Esophagus squamous epithelium (tissue), 5 donors: ENCODE data around the gene TMEM123. TPM values are rescaled to one million over a fixed set of nuclear protein-coding genes. Genes with fewer than 3 reads are reported as not detected.
A peak's percentile ranks its signal among the peaks of the same experiment; 100 is the strongest.

ENCODE experiments used
- DNase-seq: peaks from one replicate; lab custom pipeline; 2025; lab: John Stamatoyannopoulos, UW
- H3K27ac ChIP-seq, 4 donors: fragments of 200-600 bp; sonication (generic); one replicate each; pipeline ENCODE4 v1.5.1; 2016 to 2019; ENCODE audit warnings: mild to moderate bottlenecking in 1 of 4
- H3K27me3 ChIP-seq, 4 donors: fragments of 200-600 bp; sonication (generic); 1 replicate in 3 of 4; 2 replicates in 1 of 4; pipeline versions ENCODE4 v1.5.1 to v1.6.0; 2017 to 2021; ENCODE audit warnings: antibody characterized with exemption in 1 of 4
- H3K36me3 ChIP-seq, 3 donors: fragments of 200-600 bp; sonication (generic); one replicate each; pipeline ENCODE4 v1.5.1; 2016 to 2019
- H3K4me1 ChIP-seq, 3 donors: fragments of 200-600 bp; sonication (generic); one replicate each; pipeline ENCODE4 v1.5.1; 2017 to 2019
- H3K4me3 ChIP-seq, 4 donors: fragments of 200-600 bp; sonication (generic); 1 replicate in 3 of 4; 2 replicates in 1 of 4; pipeline ENCODE4 v1.5.1; 2016 to 2019; ENCODE audit warnings: mild to moderate bottlenecking in 2 of 4, moderate library complexity in 1 of 4
- H3K9me3 ChIP-seq, 3 donors: fragments of 200-600 bp; sonication (generic); one replicate each; pipeline ENCODE4 v1.5.1; 2016 to 2019
- POLR2A ChIP-seq, 4 donors: fragments of 450-650 bp; IDR thresholded peaks; one replicate each; pipeline ENCODE4 v1.6.1; 2017; ENCODE audit warnings: antibody characterized with exemption in 4 of 4, mild to moderate bottlenecking in 4 of 4, moderate library complexity in 3 of 4
- WGBS, 2 donors: methylation state at CpG; one replicate each; pipeline ENCODE4 v1.1.5; 2018; 5-methylcytosine and 5-hydroxymethylcytosine counted together
- intact Hi-C: fragments of 100-400 bp; cut with DNase I; formaldehyde crosslinking; loops from one replicate; pipeline ENCODE4 v1.15.0; 2022
- total RNA-seq, 4 donors: library from RNA; depleted of rRNA; stranded (reverse); fragments of >200 nt; gene quantifications; one replicate each; pipeline ENCODE4 v1.1.0, GENCODE V29; 2016
- TF ChIP-seq, protein P1 (sequence below), 6 experiments: fragments of 450-650 bp in 4 of 6; fragments of 200-600 bp in 2 of 6; sonication (generic) in 2 of 6; IDR thresholded peaks; one replicate each; pipeline ENCODE4 v1.5.1; 2016 to 2019; ENCODE audit warnings: antibody characterized with exemption in 6 of 6, mild to moderate bottlenecking in 4 of 6, moderate library complexity in 4 of 6
- donor health status: DM: yes; HTN: yes; CAD: no.

The TMEM123 gene
- total RNA-seq, 4 donors from 2014 or later = 53.2 to 152 (median 128) TPM

GRCh38 chr11:102431404-102431803 is 21.2 kb downstream of the TMEM123 start:
- TF ChIP-seq, protein P1, sequence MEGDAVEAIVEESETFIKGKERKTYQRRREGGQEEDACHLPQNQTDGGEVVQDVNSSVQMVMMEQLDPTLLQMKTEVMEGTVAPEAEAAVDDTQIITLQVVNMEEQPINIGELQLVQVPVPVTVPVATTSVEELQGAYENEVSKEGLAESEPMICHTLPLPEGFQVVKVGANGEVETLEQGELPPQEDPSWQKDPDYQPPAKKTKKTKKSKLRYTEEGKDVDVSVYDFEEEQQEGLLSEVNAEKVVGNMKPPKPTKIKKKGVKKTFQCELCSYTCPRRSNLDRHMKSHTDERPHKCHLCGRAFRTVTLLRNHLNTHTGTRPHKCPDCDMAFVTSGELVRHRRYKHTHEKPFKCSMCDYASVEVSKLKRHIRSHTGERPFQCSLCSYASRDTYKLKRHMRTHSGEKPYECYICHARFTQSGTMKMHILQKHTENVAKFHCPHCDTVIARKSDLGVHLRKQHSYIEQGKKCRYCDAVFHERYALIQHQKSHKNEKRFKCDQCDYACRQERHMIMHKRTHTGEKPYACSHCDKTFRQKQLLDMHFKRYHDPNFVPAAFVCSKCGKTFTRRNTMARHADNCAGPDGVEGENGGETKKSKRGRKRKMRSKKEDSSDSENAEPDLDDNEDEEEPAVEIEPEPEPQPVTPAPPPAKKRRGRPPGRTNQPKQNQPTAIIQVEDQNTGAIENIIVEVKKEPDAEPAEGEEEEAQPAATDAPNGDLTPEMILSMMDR (IDR thresholded peaks at IDR 0.05) = no peak
- TF ChIP-seq POLR2A (IDR thresholded peaks at IDR 0.05) = no peak
- H3K4me3 ChIP-seq = no peak overlapping the region
- intact Hi-C loops = no loop called here
- H3K27me3 ChIP-seq = no peaks in the 10 kb centered on the region
- DNase-seq = no peak
- H3K27ac ChIP-seq = no peak overlapping the region
- WGBS, 2 donors = 91 to 94% methylated on average over 2 of the region's 2 CpGs
- H3K4me1 ChIP-seq = peaks cover 0 to 22% (median 13%) of the 10 kb centered on the region in 3 donors
- H3K9me3 ChIP-seq = peaks cover 0 to 7% (median 6%) of the 10 kb centered on the region in 3 donors
- H3K36me3 ChIP-seq = peaks cover 0 to 28% (median 7%) of the 10 kb centered on the region in 3 donors

GRCh38 chr11:102430158-102430836 is 22.3 kb downstream of the TMEM123 start:
- DNase-seq = no peak
- 42 to 48% methylated on average over 2 to 3 of the region's 3 CpGs for WGBS, 2 donors
- Histone ChIP-seq H3K4me1 (peaks cover 0 to 22% (median 13%) of the 10 kb centered on the region in 3 donors), H3K9me3 (peaks cover 0 to 7% (median 6%) of the 10 kb centered on the region in 3 donors), H3K36me3 (peaks cover 0 to 22% (median 7%) of the 10 kb centered on the region in 3 donors), H3K27ac (peak overlapping the region in 1 of 4 donors; percentile 12), H3K4me3 (no peak overlapping the region), H3K27me3 (no peaks in the 10 kb centered on the region)
- intact Hi-C loops = no loop called here
- TF ChIP-seq, protein P1 (IDR thresholded peaks at IDR 0.05) = no peak
- TF ChIP-seq POLR2A (IDR thresholded peaks at IDR 0.05) = no peak

GRCh38 chr11:102429691-102430090 is 22.9 kb downstream of the TMEM123 start:
- Histone ChIP-seq H3K4me1 (peaks cover 0 to 22% (median 13%) of the 10 kb centered on the region in 3 donors), H3K9me3 (peaks cover 0 to 7% (median 6%) of the 10 kb centered on the region in 3 donors), H3K36me3 (peaks cover 0 to 20% (median 7%) of the 10 kb centered on the region in 3 donors), H3K27me3 (no peaks in the 10 kb centered on the region), H3K4me3 (no peak overlapping the region), H3K27ac (no peak overlapping the region)
- TF ChIP-seq, protein P1 (IDR thresholded peaks at IDR 0.05) = no peak
- no peak for TF ChIP-seq POLR2A (IDR thresholded peaks at IDR 0.05)
- DNase-seq = no peak
- intact Hi-C loops = no loop called here
- 62 to 71% methylated on average over 2 to 4 of the region's 4 CpGs for WGBS, 2 donors

GRCh38 chr11:102429226-102429625 is 23.3 kb downstream of the TMEM123 start:
- H3K4me1 ChIP-seq = peaks cover 0 to 22% (median 13%) of the 10 kb centered on the region in 3 donors
- no peaks in the 10 kb centered on the region for H3K27me3 ChIP-seq
- 75 to 90% methylated on average over 3 of the region's 3 CpGs for WGBS, 2 donors
- TF ChIP-seq, protein P1 (IDR thresholded peaks at IDR 0.05) = no peak
- no peak for TF ChIP-seq POLR2A (IDR thresholded peaks at IDR 0.05)
- H3K4me3 ChIP-seq = no peak overlapping the region
- no peak overlapping the region for H3K27ac ChIP-seq
- H3K9me3 ChIP-seq = peaks cover 0 to 7% (median 6%) of the 10 kb centered on the region in 3 donors
- DNase-seq = no peak
- H3K36me3 ChIP-seq = peaks cover 0 to 18% (median 7%) of the 10 kb centered on the region in 3 donors
- intact Hi-C loops = no loop called here

- Histone ChIP-seq H3K36me3 (peaks cover 0 to 18% (median 7%) of the 10 kb centered on the region in 3 donors), H3K4me1 (peaks cover 0 to 22% (median 13%) of the 10 kb centered on the region in 3 donors), H3K27ac (no peak overlapping the region), H3K9me3 (peaks cover 0 to 7% (median 6%) of the 10 kb centered on the region in 3 donors), H3K27me3 (no peaks in the 10 kb centered on the region), H3K4me3 (no peak overlapping the region)
- intact Hi-C loops = no loop called here
- TF ChIP-seq POLR2A (IDR thresholded peaks at IDR 0.05) = no peak
- TF ChIP-seq, protein P1 (IDR thresholded peaks at IDR 0.05) = no peak
- no peak for DNase-seq
- 90 to 91% methylated on average over 4 of the region's 4 CpGs for WGBS, 2 donors
Observed at GRCh38 chr11:102428696-102429095, 23.9 kb downstream of the TMEM123 start.
